Limb (tissue), 2 donors: Measurements from ENCODE around the gene MYO10.
A peak's percentile ranks its signal among the peaks of the same experiment; 100 is the strongest.
"Not testable (repeated sequence)": the region's sequence is repeated elsewhere in the genome, so short reads cannot be mapped to it uniquely, and the experiment has no call there.

Experiments used
- DNase-seq, 2 donors: peaks; one replicate each; pipeline ENCODE4 v3.0.0-alpha.2; 2016; ENCODE audit errors: extremely low spot score in 2 of 2

The MYO10 gene

GRCh38 chr5:16744164-16744880 lies 191.8 kb downstream of the MYO10 start:
- no peak for DNase-seq

GRCh38 chr5:16742938-16743337 lies 193.2 kb downstream of the MYO10 start:
- DNase-seq = no peak

- DNase-seq = no peak
Measured at GRCh38 chr5:16740811-16741392, 195.2 kb downstream of the MYO10 start.

GRCh38 chr5:16740066-16740810 lies 195.8 kb downstream of the MYO10 start:
- no peak for DNase-seq

GRCh38 chr5:16738393-16738792 lies 197.7 kb downstream of the MYO10 start:
- not testable (repeated sequence) for DNase-seq

- no peak for DNase-seq
Measured at GRCh38 chr5:16737620-16738364, 198.3 kb downstream of the MYO10 start.

GRCh38 chr5:16737209-16737608 lies 198.9 kb downstream of the MYO10 start:
- no peak for DNase-seq

GRCh38 chr5:16736158-16736995 lies 199.7 kb downstream of the MYO10 start:
- no peak for DNase-seq

GRCh38 chr5:16735101-16736060 lies 200.7 kb downstream of the MYO10 start:
- DNase-seq = no peak

- DNase-seq = no peak
Measured at GRCh38 chr5:16733331-16734006, 202.6 kb downstream of the MYO10 start.

- DNase-seq = no peak
Measured at GRCh38 chr5:16732356-16732755, 203.7 kb downstream of the MYO10 start.

GRCh38 chr5:16727755-16728325 lies 208.2 kb downstream of the MYO10 start:
- peak; percentile 49 to 50 for DNase-seq

GRCh38 chr5:16726538-16726946 lies 209.5 kb downstream of the MYO10 start:
- DNase-seq = no peak

GRCh38 chr5:16725575-16725974 lies 210.5 kb downstream of the MYO10 start:
- no peak for DNase-seq

- DNase-seq = no peak
Measured at GRCh38 chr5:16723821-16724220, 212.3 kb downstream of the MYO10 start.

GRCh38 chr5:16722097-16722495 lies 214.0 kb downstream of the MYO10 start:
- no peak for DNase-seq

- no peak for DNase-seq
Measured at GRCh38 chr5:16721151-16722096, 214.7 kb downstream of the MYO10 start.

- not testable (repeated sequence) for DNase-seq
Measured at GRCh38 chr5:16718036-16718435, 218.1 kb downstream of the MYO10 start.
